ENCODE results near the gene PRRC2C. TPM values are rescaled to one million over a fixed set of nuclear protein-coding genes. Genes with fewer than 3 reads are reported as not detected.

PRRC2C gene
- polyA plus RNA-seq, 2 of the 4 experiments (the other 2 are of a cell fraction), result 50.3 to 96.3 TPM

- 82% methylated on average over 1 of the region's 1 CpG for WGBS (ENCODE audit: missing lambda C conversion rate)
- DNase-seq (ENCODE audit: low read depth in 1 of 2, low spot score in 1 of 2) (no peak), FAIRE-seq (no peak), ATAC-seq (no peak)
- ChIA-PET CTCF (interaction anchor here (0.6 to 1.2 kb wide), 3 partner anchors 18 to 344 kb away, joined by 3 read pairs; partner anchors contain the start of gene MYOCOS), POLR2A (no interaction called here)
- H3K4me3 ChIP-seq, result no peak overlapping the region
- TF ChIP-seq ZSCAN20 (CRISPR knock-in tag; IDR thresholded peaks at IDR 0.05) (no peak), ZFP36 (IDR thresholded peaks at IDR 0.05; ENCODE audit: borderline replicate concordance, partially characterized antibody) (no peak), RFX5 (IDR thresholded peaks at IDR 0.05) (no peak), ZC3H11A (IDR thresholded peaks at IDR 0.05) (no peak), TP53 (CRISPR knock-in tag; IDR thresholded peaks at IDR 0.05) (no peak), MAZ (IDR thresholded peaks at IDR 0.05; ENCODE audit: borderline replicate concordance, low read depth, low read length) (no peak), KDM1A (IDR thresholded peaks at IDR 0.05; ENCODE audit: low read depth) (no peak), MAX (IDR thresholded peaks at IDR 0.05) (no peak)
- no peak overlapping the region for H3K27ac ChIP-seq
- no peak overlapping the region for H3K4me2 ChIP-seq
- no peaks in the 10 kb centered on the region for H3K4me1 ChIP-seq
- H3K9me3 ChIP-seq, result no peaks in the 10 kb centered on the region
Measured at GRCh38 chr1:171640225-171640624, 154.9 kb downstream of the PRRC2C start.

GRCh38 chr1:171641076-171641864 lies 155.9 kb downstream of the PRRC2C start:
- no peaks in the 10 kb centered on the region for H3K4me1 ChIP-seq
- ChIA-PET POLR2A (no interaction called here), CTCF (interaction anchor here (1.2 to 1.4 kb wide), 2 partner anchors 74 to 343 kb away, joined by 3 to 5 read pairs; no protein-coding TSS in a partner anchor)
- H3K27ac ChIP-seq, result no peak overlapping the region
- H3K9me3 ChIP-seq, result no peaks in the 10 kb centered on the region
- H3K4me2 ChIP-seq, result no peak overlapping the region
- TF ChIP-seq HOXB5 (CRISPR knock-in tag; IDR thresholded peaks at IDR 0.05) (no peak), RAD21 (conservative IDR thresholded peaks at IDR 0.05 in 1 of 2, IDR thresholded peaks at IDR 0.05 in 1 of 2) (peak in 1 of 2 experiments; percentile 24; a peak in 1 of 5 replicates)
- ATAC-seq, result no peak
- WGBS (ENCODE audit: missing lambda C conversion rate), result 69% methylated on average over 10 of the region's 10 CpGs
- DNase-seq (ENCODE audit: low read depth in 1 of 2, low spot score in 1 of 2), result no peak
- no peak overlapping the region for H3K4me3 ChIP-seq
- FAIRE-seq, result no peak

- H3K9me3 ChIP-seq, result no peaks in the 10 kb centered on the region
- POLR2A ChIA-PET, result no interaction called here
- ATAC-seq, result no peak
- 60% methylated on average over 4 of the region's 4 CpGs for WGBS (ENCODE audit: missing lambda C conversion rate)
- no peak for DNase-seq (ENCODE audit: low read depth in 1 of 2, low spot score in 1 of 2)
- H3K27ac ChIP-seq, result no peak overlapping the region
- TF ChIP-seq RCOR1 (IDR thresholded peaks at IDR 0.05; ENCODE audit: low read depth, low read length) (no peak), BCL3 (IDR thresholded peaks at IDR 0.05) (no peak), HEYL (CRISPR knock-in tag; IDR thresholded peaks at IDR 0.05) (no peak), MAFK (IDR thresholded peaks at IDR 0.05; ENCODE audit: partially characterized antibody) (no peak), GATA3 (IDR thresholded peaks at IDR 0.05; ENCODE audit: borderline replicate concordance) (no peak), FOSL2 (IDR thresholded peaks at IDR 0.05) (no peak), FOSL2 (CRISPR knock-in tag; IDR thresholded peaks at IDR 0.05) (no peak), E2F6 (IDR thresholded peaks at IDR 0.05; ENCODE audit: borderline replicate concordance, low read depth) (no peak), CBX2 (IDR thresholded peaks at IDR 0.05; ENCODE audit: borderline replicate concordance, low read depth) (no peak), RFX5 (IDR thresholded peaks at IDR 0.05) (no peak), EP300 (IDR thresholded peaks at IDR 0.05) (no peak)
- no peak for FAIRE-seq
- H3K4me1 ChIP-seq, result no peaks in the 10 kb centered on the region
- H3K4me3 ChIP-seq, result no peak overlapping the region
- CTCF ChIA-PET, result interaction anchor here (0.8 to 1.4 kb wide), 3 partner anchors 23 to 343 kb away, joined by 3 to 5 read pairs (median 4); no protein-coding TSS in a partner anchor
- H3K4me2 ChIP-seq, result no peak overlapping the region
Measured at GRCh38 chr1:171642197-171642596, 156.9 kb downstream of the PRRC2C start.

Small RNAs within 50 kb of the gene (small RNA-seq; reads per million reads assigned to genes)
- 0 reads per million in 6 experiments for gene CYCSP53

Other genes starting within 250 kb of the PRRC2C start
- gene FMO1, start 237.0 kb upstream of the PRRC2C start, polyA plus RNA-seq (2011; rRNA removed), result not detected in 2 replicates
- not detected in 3 replicates for gene FMO1, start 237.0 kb upstream of the PRRC2C start, polyA plus RNA-seq (2017; fragmentation: RNase III; extraction: RNeasy Plus Mini Kit Qiagen cat#74134 plus additional on column Dnase treatment)
- gene FMO4, start 171.3 kb upstream of the PRRC2C start, polyA plus RNA-seq (2011; rRNA removed), result 0.99 and 1.9 TPM in 2 replicates
- 0.32 to 0.66 TPM (median 0.43 TPM) in 3 replicates for gene FMO4, start 171.3 kb upstream of the PRRC2C start, polyA plus RNA-seq (2017; fragmentation: RNase III; extraction: RNeasy Plus Mini Kit Qiagen cat#74134 plus additional on column Dnase treatment)
- gene MYOCOS, start 136.7 kb downstream of the PRRC2C start, polyA plus RNA-seq (2011; rRNA removed), result not detected in 2 replicates
- gene MYOCOS, start 136.7 kb downstream of the PRRC2C start, polyA plus RNA-seq (2017; fragmentation: RNase III; extraction: RNeasy Plus Mini Kit Qiagen cat#74134 plus additional on column Dnase treatment), result not detected in 3 replicates
- not detected in 2 replicates for gene MYOC, start 167.2 kb downstream of the PRRC2C start, polyA plus RNA-seq (2011; rRNA removed)
- not detected in 3 replicates for gene MYOC, start 167.2 kb downstream of the PRRC2C start, polyA plus RNA-seq (2017; fragmentation: RNase III; extraction: RNeasy Plus Mini Kit Qiagen cat#74134 plus additional on column Dnase treatment)

All from A549 (cell line).